HG03135 (cell line): Measurements from ENCODE around the gene CDON.
"Not testable (repeated sequence)": the region's sequence is repeated elsewhere in the genome, so short reads cannot be mapped to it uniquely, and the experiment has no call there.

Experiments
- ATAC-seq: cut with Tn5 transposase; IDR thresholded peaks from one replicate; pipeline ENCODE4 v1.9.1; 2021; ENCODE audit warnings: mild to moderate bottlenecking, moderate library complexity; ENCODE audit not compliant: unreplicated experiment

Gene CDON

GRCh38 chr11:126051117-126051516 is 11.5 kb downstream of the CDON start:
- no peak for ATAC-seq

GRCh38 chr11:126049159-126049558 is 13.5 kb downstream of the CDON start:
- no peak for ATAC-seq

- ATAC-seq: no peak
These were observed 14.5 kb downstream of the CDON start for GRCh38 chr11:126048197-126048596.

GRCh38 chr11:126046570-126047195 is 16.0 kb downstream of the CDON start:
- no peak for ATAC-seq

GRCh38 chr11:126039485-126040271 is 23.0 kb downstream of the CDON start:
- no peak for ATAC-seq

- ATAC-seq: no peak
These were observed 26.9 kb downstream of the CDON start for GRCh38 chr11:126035718-126036117.

GRCh38 chr11:126034933-126035425 is 27.7 kb downstream of the CDON start:
- ATAC-seq: no peak

GRCh38 chr11:126034039-126034932 is 28.4 kb downstream of the CDON start:
- ATAC-seq: no peak

- no peak for ATAC-seq
These were observed 30.3 kb downstream of the CDON start for GRCh38 chr11:126032375-126032774.

- no peak for ATAC-seq
These were observed 32.9 kb downstream of the CDON start for GRCh38 chr11:126029805-126030204.

- no peak for ATAC-seq
These were observed 33.4 kb downstream of the CDON start for GRCh38 chr11:126029237-126029636.

- ATAC-seq: not testable (repeated sequence)
These were observed 34.1 kb downstream of the CDON start for GRCh38 chr11:126028534-126028933.

- no peak for ATAC-seq
These were observed 36.1 kb downstream of the CDON start for GRCh38 chr11:126026579-126026978.

- no peak for ATAC-seq
These were observed 36.8 kb downstream of the CDON start for GRCh38 chr11:126025822-126026221.

- ATAC-seq: no peak
These were observed 38.5 kb downstream of the CDON start for GRCh38 chr11:126024123-126024522.

GRCh38 chr11:126012852-126013251 is 49.8 kb downstream of the CDON start:
- no peak for ATAC-seq

GRCh38 chr11:126011754-126012153 is 50.9 kb downstream of the CDON start:
- ATAC-seq: no peak

- no peak for ATAC-seq
These were observed 51.4 kb downstream of the CDON start for GRCh38 chr11:126011265-126011664.

GRCh38 chr11:126008956-126009355 is 53.7 kb downstream of the CDON start:
- ATAC-seq: no peak

GRCh38 chr11:126007238-126007637 is 55.4 kb downstream of the CDON start:
- no peak for ATAC-seq

- no peak for ATAC-seq
These were observed 56.6 kb downstream of the CDON start for GRCh38 chr11:126006068-126006467.
